RWPE2 (cell line): ENCODE results near the gene MAP3K8.
A peak's percentile ranks its signal among the peaks of the same experiment; 100 is the strongest.
"Not testable (repeated sequence)": the region's sequence is repeated elsewhere in the genome, so short reads cannot be mapped to it uniquely, and the experiment has no call there.

Experiments used
- ATAC-seq: fragments of 200-7000 bp; cut with Tn5 transposase; 3 replicates; pipeline ENCODE4 v1.9.1; 2021; ENCODE audit warnings: low read depth
- DNase-seq: peaks from one replicate; pipeline ENCODE4 v3.0.0-alpha.2; 2020; ENCODE audit warnings: low spot score
- H3K27ac ChIP-seq: fragments of 450-650 bp; 2 replicates; pipeline ENCODE4 v1.5.1; 2017; ENCODE audit warnings: mild to moderate bottlenecking; ENCODE audit not compliant: poor library complexity, severe bottlenecking
- H3K27me3 ChIP-seq: fragments of 250-450 bp; sonication (Bioruptor Pico); 2 replicates; pipeline ENCODE4 v1.5.1; 2021; ENCODE audit warnings: mild to moderate bottlenecking, moderate library complexity; ENCODE audit not compliant: insufficient read depth, poor library complexity, severe bottlenecking
- H3K36me3 ChIP-seq: fragments of 250-450 bp; sonication (Bioruptor Pico); 2 replicates; pipeline ENCODE4 v1.5.1; 2020; ENCODE audit warnings: low read depth, mild to moderate bottlenecking, moderate library complexity
- H3K4me1 ChIP-seq: fragments of 250-450 bp; sonication (Bioruptor Pico); 2 replicates; pipeline ENCODE4 v1.5.1; 2021; ENCODE audit warnings: mild to moderate bottlenecking, moderate library complexity; ENCODE audit not compliant: insufficient read depth, poor library complexity, severe bottlenecking
- H3K4me3 ChIP-seq: fragments of 250-450 bp; sonication (Bioruptor Pico); 2 replicates; pipeline ENCODE4 v1.5.1; 2021; ENCODE audit warnings: mild to moderate bottlenecking, moderate library complexity; ENCODE audit not compliant: severe bottlenecking
- H3K9me3 ChIP-seq: fragments of 250-450 bp; sonication (Bioruptor Pico); 2 replicates; pipeline ENCODE4 v1.5.1; 2021; ENCODE audit warnings: mild to moderate bottlenecking, moderate library complexity; ENCODE audit not compliant: severe bottlenecking
- CTCF ChIP-seq: fragments of 450-650 bp; IDR thresholded peaks from one replicate; pipeline ENCODE4 v1.5.1; 2017; ENCODE audit warnings: mild to moderate bottlenecking, moderate library complexity; ENCODE audit not compliant: poor library complexity, severe bottlenecking

MAP3K8 gene

GRCh38 chr10:30420266-30420665, 13.7 kb upstream of the MAP3K8 start:
- no peaks in the 10 kb centered on the region for H3K36me3 ChIP-seq
- no peaks in the 10 kb centered on the region for H3K27me3 ChIP-seq
- peaks cover 32% of the 10 kb centered on the region for H3K4me1 ChIP-seq
- ATAC-seq (no peak), DNase-seq (no peak)
- H3K27ac ChIP-seq, result no peak overlapping the region
- TF ChIP-seq CTCF, result no peak
- H3K9me3 ChIP-seq, result no peaks in the 10 kb centered on the region
- H3K4me3 ChIP-seq, result no peak overlapping the region

GRCh38 chr10:30420766-30421165, 13.2 kb upstream of the MAP3K8 start:
- no peak for ATAC-seq
- no peak for DNase-seq
- no peaks in the 10 kb centered on the region for H3K9me3 ChIP-seq
- H3K4me1 ChIP-seq, result peaks cover 32% of the 10 kb centered on the region
- H3K4me3 ChIP-seq, result no peak overlapping the region
- TF ChIP-seq CTCF, result no peak
- H3K36me3 ChIP-seq, result no peaks in the 10 kb centered on the region
- H3K27me3 ChIP-seq, result no peaks in the 10 kb centered on the region
- no peak overlapping the region for H3K27ac ChIP-seq

- Histone ChIP-seq H3K9me3 (no peaks in the 10 kb centered on the region), H3K4me1 (peaks cover 32% of the 10 kb centered on the region), H3K27me3 (no peaks in the 10 kb centered on the region), H3K27ac (peak overlapping the region; percentile 97), H3K36me3 (no peaks in the 10 kb centered on the region), H3K4me3 (no peak overlapping the region)
- no peak for TF ChIP-seq CTCF
- DNase-seq (no peak), ATAC-seq (no peak)
These were observed 11.8 kb upstream of the MAP3K8 start for GRCh38 chr10:30422151-30422695.

- TF ChIP-seq CTCF, result no peak
- no peaks in the 10 kb centered on the region for H3K36me3 ChIP-seq
- H3K9me3 ChIP-seq, result no peaks in the 10 kb centered on the region
- peak; percentile 93 for ATAC-seq
- no peaks in the 10 kb centered on the region for H3K27me3 ChIP-seq
- H3K4me3 ChIP-seq, result no peak overlapping the region
- peak overlapping the region; percentile 97 for H3K27ac ChIP-seq
- H3K4me1 ChIP-seq, result peaks cover 32% of the 10 kb centered on the region
- DNase-seq, result peak; percentile 83
These were observed 10.9 kb upstream of the MAP3K8 start for GRCh38 chr10:30422981-30423654.

GRCh38 chr10:30423655-30424275, 10.2 kb upstream of the MAP3K8 start:
- not testable (repeated sequence) for DNase-seq, H3K36me3 ChIP-seq, H3K27me3 ChIP-seq, H3K9me3 ChIP-seq, H3K4me3 ChIP-seq, ATAC-seq
- H3K4me1 ChIP-seq, result peaks cover 26% of the 10 kb centered on the region
- H3K27ac ChIP-seq, result peak overlapping the region; percentile 97
